Calu3 (cell line): ENCODE results near the gene VOPP1. TPM values are rescaled to one million over a fixed set of nuclear protein-coding genes. Genes with fewer than 3 reads are reported as not detected.
"Not testable (repeated sequence)": the region's sequence is repeated elsewhere in the genome, so short reads cannot be mapped to it uniquely, and the experiment has no call there.

Experiments used
- Bru-seq: library from RNA; stranded (reverse); fragments of 400-500 nt; gene quantifications from one replicate; lab custom pipeline; 2021; lab: Mats Ljungman, UMichigan
- BruChase-seq, 2 experiments: library from RNA; stranded (reverse); fragments of 400-500 nt; gene quantifications; one replicate each; lab custom pipeline; 2021; lab: Mats Ljungman, UMichigan
- BruUV-seq: library from RNA; stranded (reverse); fragments of 400-500 nt; replicated peaks from 2 replicates; lab custom pipeline; 2021; lab: Mats Ljungman, UMichigan
- CTCF ChIA-PET: fragments of 300-600 bp; sonication (Branson Sonifier 250); formaldehyde crosslinking; loops from one replicate; lab custom pipeline; 2022; ENCODE audit warnings: antibody characterized with exemption; lab: Charles Lee
- DNase-seq: peaks from one replicate; pipeline ENCODE4 v3.0.0; 2022
- H3K27ac Mint-ChIP-seq: one replicate; pipeline ENCODE4 v1.8.0; 2022; ENCODE audit warnings: mixed read lengths; ENCODE audit not compliant: unreplicated experiment
- H3K27me3 Mint-ChIP-seq: one replicate; pipeline ENCODE4 v1.8.0; 2022; ENCODE audit warnings: mixed read lengths; ENCODE audit not compliant: unreplicated experiment
- H3K36me3 Mint-ChIP-seq: one replicate; pipeline ENCODE4 v1.8.0; 2022; ENCODE audit warnings: mild to moderate bottlenecking, moderate library complexity, mixed read lengths; ENCODE audit not compliant: insufficient read depth, unreplicated experiment
- H3K4me1 Mint-ChIP-seq: one replicate; pipeline ENCODE4 v1.8.0; 2022; ENCODE audit warnings: mild to moderate bottlenecking, low read depth, mixed read lengths; ENCODE audit not compliant: unreplicated experiment
- H3K4me3 Mint-ChIP-seq: one replicate; pipeline ENCODE4 v1.8.0; 2022; ENCODE audit warnings: mild to moderate bottlenecking, low read depth, moderate library complexity, mixed read lengths; ENCODE audit not compliant: unreplicated experiment
- H3K9me3 Mint-ChIP-seq: one replicate; pipeline ENCODE4 v1.8.0; 2022; ENCODE audit warnings: low read depth, mixed read lengths; ENCODE audit not compliant: unreplicated experiment
- intact Hi-C: fragments of 100-400 bp; cut with micrococcal nuclease; formaldehyde crosslinking; loops from one replicate; pipeline ENCODE4 v1.10.0; 2022; ENCODE audit not compliant: unreplicated experiment
- long read RNA-seq: library from polyadenylated mRNA; stranded (forward); transcript quantifications from one replicate; pipeline ENCODE4 v2.0.0, GENCODE V29; 2022
- total RNA-seq: library from RNA; stranded (reverse); gene quantifications from 2 replicates; pipeline ENCODE4 v1.2.3, GENCODE V29; 2022
- TF ChIP-seq, protein P1 (sequence below): fragments of 200-600 bp; IDR thresholded peaks from one replicate; pipeline ENCODE4 v1.8.0; 2022; ENCODE audit warnings: antibody characterized with exemption; ENCODE audit not compliant: unreplicated experiment

The VOPP1 gene, protein sequence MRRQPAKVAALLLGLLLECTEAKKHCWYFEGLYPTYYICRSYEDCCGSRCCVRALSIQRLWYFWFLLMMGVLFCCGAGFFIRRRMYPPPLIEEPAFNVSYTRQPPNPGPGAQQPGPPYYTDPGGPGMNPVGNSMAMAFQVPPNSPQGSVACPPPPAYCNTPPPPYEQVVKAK
- total RNA-seq (106 and 128 TPM in 2 replicates), Bru-seq, nascent RNA (percentile 85 among the genes with signal in this experiment), BruChase-seq, experiment 1, labeled RNA remaining after a 6-hour chase (percentile 81 among the genes with signal in this experiment), BruChase-seq, experiment 2, labeled RNA remaining after a 2-hour chase (percentile 78 among the genes with signal in this experiment)
- long read RNA-seq, transcript VOPP1-201 (5 exons, 2,962 nt): major isoform, 163 of 208 reads
- long read RNA-seq, partial matches to known transcripts: 1 of 208 reads
- long read RNA-seq, other reads (novel, unspliced or antisense): 43 of 208 reads

DNA sequence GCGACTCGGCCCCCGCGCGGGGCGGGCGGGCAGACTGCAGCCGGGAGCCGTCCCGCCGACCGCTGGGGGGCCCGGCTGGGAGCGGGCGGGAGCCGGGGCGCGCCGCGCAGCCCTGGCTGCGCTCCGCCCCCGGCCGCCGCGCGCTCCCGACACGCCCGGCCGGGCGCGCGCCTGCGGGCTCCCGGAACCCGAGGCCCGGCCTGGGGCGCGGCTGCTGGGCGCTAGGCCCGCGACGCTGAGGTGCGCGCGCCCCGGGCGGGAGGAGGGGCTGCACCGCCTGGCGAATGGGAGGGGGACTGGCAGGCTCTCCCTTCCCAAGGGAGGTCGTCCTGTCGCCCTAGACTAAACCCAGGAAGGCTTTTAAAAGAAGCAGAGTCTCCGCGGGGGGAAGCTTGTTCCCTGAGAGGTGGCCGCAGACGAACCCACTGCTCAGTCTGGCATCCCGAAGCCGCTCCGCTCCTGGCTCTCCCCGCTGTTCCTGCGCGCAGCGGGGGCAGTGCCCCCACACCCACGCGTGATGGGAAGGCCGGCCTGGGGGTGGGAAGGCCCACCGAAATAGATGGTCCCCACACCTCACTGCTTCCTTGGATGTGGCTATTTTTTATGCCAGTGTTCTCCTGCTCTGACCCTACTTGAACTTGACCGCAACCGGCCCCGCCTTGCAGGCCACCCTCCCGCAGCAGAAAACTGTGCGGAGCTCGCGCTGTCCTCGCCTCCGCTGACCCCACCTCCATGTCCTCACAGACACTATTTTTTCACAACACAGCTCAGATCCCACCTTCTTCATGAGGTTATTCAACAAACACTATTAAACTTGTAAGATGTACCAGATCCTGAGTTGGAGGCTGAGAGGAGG, at the start of gene VOPP1:
Gene VOPP1 (minus strand): TSS at position 125 of the 856 bp plus-strand sequence. CDS start 178 bp downstream, outside the sequence.
- peak; percentile 85 for DNase-seq

DNA sequence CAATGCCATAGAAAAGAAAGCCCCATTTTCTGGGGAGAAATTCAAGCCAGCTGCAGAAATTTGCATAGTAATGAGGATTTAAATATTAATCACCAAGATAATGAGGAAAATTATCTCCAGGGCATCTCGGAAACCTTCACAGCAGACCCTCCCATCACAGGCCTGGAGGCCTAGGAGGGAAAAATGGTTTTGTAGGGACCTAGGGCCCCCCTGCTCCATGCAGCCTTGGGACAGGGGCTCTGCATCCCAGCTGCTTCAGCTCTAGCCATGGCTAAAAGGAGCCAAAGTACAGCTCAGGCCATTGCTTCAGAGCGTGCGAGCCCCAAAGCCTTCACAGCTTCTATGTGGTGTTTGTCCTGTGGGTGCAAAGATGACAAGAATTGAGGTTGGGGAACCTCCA, 46.6 kb upstream of the VOPP1 start:
- no peak overlapping the region for H3K4me3 Mint-ChIP-seq
- CTCF ChIA-PET: interaction anchor here (0.6 kb wide), 1 partner anchor 122 kb away, joined by 5 read pairs; no protein-coding TSS in a partner anchor
- no TSS peak for BruUV-seq
- DNase-seq: no peak
- no peak overlapping the region for H3K27ac Mint-ChIP-seq
- H3K4me1 Mint-ChIP-seq: no peaks in the 10 kb centered on the region
- intact Hi-C loops: no loop called here
- no peaks in the 10 kb centered on the region for H3K27me3 Mint-ChIP-seq
- peaks cover 11% of the 10 kb centered on the region for H3K9me3 Mint-ChIP-seq
- TF ChIP-seq, protein P1, sequence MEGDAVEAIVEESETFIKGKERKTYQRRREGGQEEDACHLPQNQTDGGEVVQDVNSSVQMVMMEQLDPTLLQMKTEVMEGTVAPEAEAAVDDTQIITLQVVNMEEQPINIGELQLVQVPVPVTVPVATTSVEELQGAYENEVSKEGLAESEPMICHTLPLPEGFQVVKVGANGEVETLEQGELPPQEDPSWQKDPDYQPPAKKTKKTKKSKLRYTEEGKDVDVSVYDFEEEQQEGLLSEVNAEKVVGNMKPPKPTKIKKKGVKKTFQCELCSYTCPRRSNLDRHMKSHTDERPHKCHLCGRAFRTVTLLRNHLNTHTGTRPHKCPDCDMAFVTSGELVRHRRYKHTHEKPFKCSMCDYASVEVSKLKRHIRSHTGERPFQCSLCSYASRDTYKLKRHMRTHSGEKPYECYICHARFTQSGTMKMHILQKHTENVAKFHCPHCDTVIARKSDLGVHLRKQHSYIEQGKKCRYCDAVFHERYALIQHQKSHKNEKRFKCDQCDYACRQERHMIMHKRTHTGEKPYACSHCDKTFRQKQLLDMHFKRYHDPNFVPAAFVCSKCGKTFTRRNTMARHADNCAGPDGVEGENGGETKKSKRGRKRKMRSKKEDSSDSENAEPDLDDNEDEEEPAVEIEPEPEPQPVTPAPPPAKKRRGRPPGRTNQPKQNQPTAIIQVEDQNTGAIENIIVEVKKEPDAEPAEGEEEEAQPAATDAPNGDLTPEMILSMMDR: no peak
- no peaks in the 10 kb centered on the region for H3K36me3 Mint-ChIP-seq

More for the DNA sequence above, at the start of gene VOPP1:
- TF ChIP-seq, protein P1: peak; percentile 13
- intact Hi-C loops: no loop called here
- peak within 1 kb of the TSS; percentile 70 for H3K4me3 Mint-ChIP-seq
- CTCF ChIA-PET: interaction anchor here (0.8 to 1.2 kb wide), 3 partner anchors 8 to 21 kb away, joined by 3 read pairs; no protein-coding TSS in a partner anchor
- H3K27me3 Mint-ChIP-seq: no peaks in the 10 kb centered on the region
- H3K4me1 Mint-ChIP-seq: peaks cover 47% of the 10 kb centered on the region
- H3K27ac Mint-ChIP-seq: peak within 1 kb of the TSS; percentile 63
- peaks cover 24% of the 10 kb centered on the region for H3K36me3 Mint-ChIP-seq
- BruUV-seq: no TSS peak
- H3K9me3 Mint-ChIP-seq: no peaks in the 10 kb centered on the region

DNA sequence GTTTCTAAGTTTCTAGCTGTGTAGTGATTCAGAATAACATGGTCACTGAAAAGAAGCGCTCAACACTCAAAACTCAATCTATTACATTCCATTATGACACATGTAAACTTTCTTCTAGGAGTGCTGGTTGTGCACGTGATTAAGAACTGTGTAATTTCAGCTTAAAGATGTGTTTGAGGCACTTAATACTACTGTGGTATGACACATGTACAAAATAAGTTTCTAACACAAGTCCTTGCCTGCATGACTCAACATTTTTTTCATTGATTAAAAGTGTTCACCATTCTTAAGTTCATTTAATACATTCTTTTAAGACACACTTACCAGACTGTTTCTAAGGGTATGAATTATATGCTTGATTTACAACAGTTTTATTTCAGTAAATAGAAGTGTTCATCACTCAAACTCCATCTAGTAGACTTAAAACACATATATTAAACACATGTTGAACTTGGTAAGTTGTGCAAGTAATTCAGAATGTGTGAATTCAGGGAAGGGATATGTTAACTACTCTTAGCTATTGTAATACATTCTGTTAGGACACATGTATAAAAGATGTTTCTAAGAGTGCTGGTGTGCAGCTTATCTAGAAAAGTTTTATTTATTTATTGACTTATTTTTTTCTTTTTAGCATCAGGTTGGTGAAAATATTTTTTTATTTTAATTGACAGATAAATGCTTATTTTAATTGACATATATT, 42.2 kb upstream of the VOPP1 start:
- CTCF ChIA-PET, H3K4me1 Mint-ChIP-seq, H3K27me3 Mint-ChIP-seq, H3K36me3 Mint-ChIP-seq, BruUV-seq, H3K9me3 Mint-ChIP-seq, H3K4me3 Mint-ChIP-seq, H3K27ac Mint-ChIP-seq, DNase-seq, intact Hi-C loops: not testable (repeated sequence)

DNA sequence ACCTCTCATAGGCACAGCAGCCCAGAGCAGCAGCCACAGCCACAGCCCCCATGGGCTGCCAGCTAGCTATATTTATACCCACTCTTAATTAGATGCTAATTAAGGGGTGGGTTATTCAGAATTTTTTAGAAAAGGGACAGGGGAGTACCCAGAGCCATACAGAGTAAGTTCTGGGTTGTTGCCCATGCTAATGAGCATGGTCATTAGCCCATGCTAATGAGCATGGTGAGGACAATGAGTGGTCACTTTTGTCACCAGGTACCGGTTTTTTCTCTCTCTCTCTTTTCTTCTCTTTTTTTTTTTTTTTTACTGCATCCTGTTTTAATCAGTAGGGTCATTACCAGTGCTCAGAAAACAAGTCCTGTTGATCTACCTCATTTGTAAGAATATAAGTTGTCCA, 37.4 kb upstream of the VOPP1 start:
- H3K4me3 Mint-ChIP-seq, BruUV-seq, DNase-seq, H3K9me3 Mint-ChIP-seq, H3K4me1 Mint-ChIP-seq, H3K36me3 Mint-ChIP-seq, intact Hi-C loops, H3K27ac Mint-ChIP-seq, H3K27me3 Mint-ChIP-seq, CTCF ChIA-PET: not testable (repeated sequence)

DNA sequence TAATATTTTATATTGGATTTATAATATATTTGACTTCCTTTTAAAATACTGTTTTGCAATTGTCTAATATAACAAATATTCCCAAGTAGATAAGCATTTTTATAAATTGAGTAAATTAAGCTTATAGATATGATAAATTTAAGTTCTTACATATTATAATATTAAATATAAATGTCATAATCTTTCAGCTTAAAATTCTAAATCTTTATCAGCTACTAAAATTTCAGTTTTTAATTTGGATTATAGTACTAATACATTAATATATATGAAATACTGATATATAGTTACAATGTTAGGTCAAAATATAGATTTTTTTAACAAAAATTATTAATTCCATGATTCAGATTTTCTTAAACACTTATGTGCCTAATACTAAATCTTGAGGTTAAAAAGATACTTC, 33.4 kb upstream of the VOPP1 start:
- H3K4me3 Mint-ChIP-seq, BruUV-seq, H3K4me1 Mint-ChIP-seq, CTCF ChIA-PET, H3K27ac Mint-ChIP-seq, H3K36me3 Mint-ChIP-seq, H3K9me3 Mint-ChIP-seq, intact Hi-C loops, DNase-seq: not testable (repeated sequence)
- H3K27me3 Mint-ChIP-seq: peaks cover 10% of the 10 kb centered on the region

DNA sequence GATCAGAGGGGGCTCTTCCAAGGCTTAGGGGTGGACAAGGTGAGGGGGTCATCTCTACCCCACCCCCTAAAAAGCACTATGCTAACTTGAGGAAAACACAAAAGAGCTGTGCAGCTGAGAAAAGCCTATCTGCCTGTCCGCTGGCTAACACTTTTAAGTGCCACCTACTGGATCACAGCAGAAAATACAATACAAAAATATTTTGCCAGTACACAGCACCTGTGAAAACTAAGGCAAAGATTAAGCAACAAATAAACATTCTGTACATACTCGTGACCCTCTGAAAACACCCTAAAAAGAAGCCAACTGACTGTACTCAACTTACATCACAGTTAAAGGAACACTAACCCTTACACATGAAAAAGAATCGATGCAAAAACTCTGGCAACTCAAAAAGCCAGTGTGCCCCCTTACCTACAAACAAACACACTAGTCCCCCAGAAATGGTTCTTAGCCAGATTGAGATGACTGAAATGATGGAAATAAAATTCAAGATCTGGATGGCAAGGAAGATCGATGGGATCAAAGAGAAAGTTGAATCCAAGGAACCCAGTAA, 25.7 kb upstream of the VOPP1 start:
- H3K4me1 Mint-ChIP-seq, H3K27ac Mint-ChIP-seq, BruUV-seq, H3K9me3 Mint-ChIP-seq, H3K36me3 Mint-ChIP-seq, DNase-seq, H3K4me3 Mint-ChIP-seq: not testable (repeated sequence)
- peaks cover 38% of the 10 kb centered on the region for H3K27me3 Mint-ChIP-seq
- CTCF ChIA-PET: interaction anchor here (0.7 to 1.4 kb wide), 2 partner anchors 81 to 159 kb away, joined by 3 to 5 read pairs; no protein-coding TSS in a partner anchor
- intact Hi-C loops: loop anchor here (1.0 to 2.0 kb wide), 3 partner anchors 45 to 318 kb away; no protein-coding TSS in a partner anchor

DNA sequence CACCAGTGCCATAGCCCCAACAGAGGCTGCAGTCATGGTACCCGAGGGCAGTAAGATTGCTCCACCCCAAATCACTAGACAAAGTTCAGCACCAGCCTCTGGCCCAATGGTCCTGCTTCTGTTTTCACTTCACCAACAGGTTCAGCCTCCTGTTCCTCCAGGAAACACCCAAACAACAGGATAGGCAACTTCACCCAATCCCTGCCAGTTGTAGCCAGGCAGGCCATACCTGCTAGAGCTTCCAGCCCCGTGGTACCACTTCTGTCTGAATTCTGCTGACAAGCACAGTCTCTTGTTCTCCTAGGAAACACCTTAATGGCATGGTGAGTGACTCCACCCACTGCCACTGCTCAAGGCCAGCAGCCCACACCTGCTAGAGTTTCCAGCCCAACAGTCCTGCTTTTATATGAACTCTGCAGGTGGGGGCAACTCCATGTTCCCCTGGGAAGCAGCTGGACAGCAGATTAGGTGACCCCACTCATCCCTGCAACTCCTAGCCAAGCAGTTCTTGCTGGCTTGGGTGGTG, 25.0 kb upstream of the VOPP1 start:
- H3K4me1 Mint-ChIP-seq, H3K36me3 Mint-ChIP-seq, BruUV-seq, H3K27ac Mint-ChIP-seq, intact Hi-C loops, H3K4me3 Mint-ChIP-seq, H3K9me3 Mint-ChIP-seq, DNase-seq: not testable (repeated sequence)
- H3K27me3 Mint-ChIP-seq: peaks cover 45% of the 10 kb centered on the region
- CTCF ChIA-PET: interaction anchor here (1.4 kb wide), 1 partner anchor 158 kb away, joined by 5 read pairs; no protein-coding TSS in a partner anchor
